ENCODE data around the gene TACC2.

DNA sequence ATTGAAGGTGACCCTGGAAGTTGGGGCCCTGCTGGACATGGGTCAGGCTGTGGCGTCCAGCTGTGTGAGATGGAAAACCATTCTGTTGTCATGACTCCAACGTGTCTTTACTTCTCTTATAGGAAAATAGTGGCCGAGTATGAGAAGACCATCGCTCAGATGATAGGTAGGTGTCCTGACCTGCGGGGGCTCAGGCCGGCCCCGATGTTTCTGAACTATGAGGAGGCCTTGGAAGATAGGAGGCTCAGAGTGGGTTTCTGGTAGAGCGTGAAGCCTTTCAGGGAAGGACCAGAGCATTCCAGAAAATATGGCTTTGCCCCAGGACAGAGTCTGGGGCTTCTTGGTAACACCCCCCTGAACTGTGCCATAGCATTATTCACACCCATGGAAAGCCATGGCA, 252.9 kb downstream of the TACC2 start:
- no peak for TF ChIP-seq EZH2 (IDR thresholded peaks at IDR 0.05; ENCODE audit: insufficient read depth, low read length)
- TF ChIP-seq, protein P1, sequence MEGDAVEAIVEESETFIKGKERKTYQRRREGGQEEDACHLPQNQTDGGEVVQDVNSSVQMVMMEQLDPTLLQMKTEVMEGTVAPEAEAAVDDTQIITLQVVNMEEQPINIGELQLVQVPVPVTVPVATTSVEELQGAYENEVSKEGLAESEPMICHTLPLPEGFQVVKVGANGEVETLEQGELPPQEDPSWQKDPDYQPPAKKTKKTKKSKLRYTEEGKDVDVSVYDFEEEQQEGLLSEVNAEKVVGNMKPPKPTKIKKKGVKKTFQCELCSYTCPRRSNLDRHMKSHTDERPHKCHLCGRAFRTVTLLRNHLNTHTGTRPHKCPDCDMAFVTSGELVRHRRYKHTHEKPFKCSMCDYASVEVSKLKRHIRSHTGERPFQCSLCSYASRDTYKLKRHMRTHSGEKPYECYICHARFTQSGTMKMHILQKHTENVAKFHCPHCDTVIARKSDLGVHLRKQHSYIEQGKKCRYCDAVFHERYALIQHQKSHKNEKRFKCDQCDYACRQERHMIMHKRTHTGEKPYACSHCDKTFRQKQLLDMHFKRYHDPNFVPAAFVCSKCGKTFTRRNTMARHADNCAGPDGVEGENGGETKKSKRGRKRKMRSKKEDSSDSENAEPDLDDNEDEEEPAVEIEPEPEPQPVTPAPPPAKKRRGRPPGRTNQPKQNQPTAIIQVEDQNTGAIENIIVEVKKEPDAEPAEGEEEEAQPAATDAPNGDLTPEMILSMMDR (IDR thresholded peaks at IDR 0.05; ENCODE audit: insufficient read depth, low read depth, low read length) = no peak

Measured in astrocyte (in vitro differentiated cells and primary cell).